Cardiac septum (tissue), 1 donor: Measurements from ENCODE around the gene USP37. TPM values are rescaled to one million over a fixed set of nuclear protein-coding genes. Genes with fewer than 3 reads are reported as not detected.
"Not testable (repeated sequence)": the region's sequence is repeated elsewhere in the genome, so short reads cannot be mapped to it uniquely, and the experiment has no call there.

Experiments
- DNase-seq: peaks from one replicate; pipeline ENCODE4 v3.0.0-alpha.2; 2020; ENCODE audit warnings: low spot score
- intact Hi-C: fragments of 100-400 bp; cut with DNase I; formaldehyde crosslinking; loops from one replicate; pipeline ENCODE4 v1.14.0; 2022
- total RNA-seq: library from RNA; stranded (reverse); fragmentation: NEBNext Ultra II Directional; extraction: Animal tissue kit (Norgen Biotek cat#: 25700); gene quantifications from one replicate; pipeline ENCODE4 v1.2.1, GENCODE V29; 2021
- donor health status: DM: no; HTN: no; CAD: no.

Gene USP37
- total RNA-seq, 1 donor from 2014 or later, result 7.1 TPM

DNA sequence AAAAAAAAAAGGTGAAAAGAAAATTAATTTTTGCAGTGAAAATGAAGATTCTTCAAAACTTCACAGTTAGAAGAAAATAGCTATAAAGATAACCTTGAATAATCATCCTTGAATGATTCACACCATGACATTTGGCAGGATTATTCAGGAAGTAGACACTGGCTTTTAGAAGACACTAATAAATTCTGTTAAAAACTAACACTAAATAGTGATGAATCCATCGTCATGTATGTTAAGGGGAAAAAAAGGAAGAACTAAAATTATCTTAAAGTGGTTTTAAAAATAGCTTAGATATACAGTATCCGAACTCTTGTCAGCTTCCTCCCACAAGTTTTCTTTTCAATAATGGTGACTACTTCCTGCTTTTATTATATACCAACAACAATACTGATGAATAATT lies 10.2 kb downstream of the USP37 start:
- DNase-seq, result no peak
- intact Hi-C loops, result no loop called here

DNA sequence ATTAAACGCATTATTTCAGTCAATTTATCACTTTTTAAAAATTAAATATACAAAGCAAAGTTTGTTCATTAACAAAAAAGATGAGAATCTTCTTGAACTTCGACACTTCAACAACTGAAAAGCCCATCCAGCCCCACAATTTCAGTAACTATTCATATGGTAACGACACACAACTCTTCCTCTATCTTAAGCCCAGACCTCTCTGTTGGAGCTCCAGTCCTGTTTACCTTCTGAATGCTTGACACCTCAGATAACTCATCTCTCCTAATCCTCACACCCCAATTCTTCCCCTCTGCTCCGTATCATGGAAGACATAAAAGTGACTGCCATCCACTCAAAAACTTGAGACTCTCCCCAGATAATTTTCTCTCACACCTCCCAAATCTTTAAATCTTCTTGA lies 12.6 kb downstream of the USP37 start:
- no peak for DNase-seq
- intact Hi-C loops, result no loop called here

DNA sequence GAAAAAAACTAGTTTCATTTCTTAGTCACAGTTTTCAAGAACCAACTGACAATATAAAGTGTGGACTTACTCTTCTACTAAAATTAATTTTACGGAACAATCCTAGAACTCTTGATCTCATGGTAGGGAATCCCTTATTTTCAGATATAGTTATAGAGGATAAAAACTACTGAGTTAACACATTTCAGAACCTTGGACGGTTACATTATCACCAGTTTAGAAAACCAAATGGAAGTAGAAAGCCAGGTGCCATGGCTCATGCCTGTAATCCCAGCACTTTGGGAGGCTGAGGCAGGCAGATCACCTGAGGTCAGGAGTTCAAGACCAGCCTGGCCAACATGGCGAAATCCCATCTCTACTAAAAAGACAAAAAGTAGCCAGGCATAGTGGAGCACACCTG lies 13.9 kb downstream of the USP37 start:
- intact Hi-C loops, DNase-seq: not testable (repeated sequence)

DNA sequence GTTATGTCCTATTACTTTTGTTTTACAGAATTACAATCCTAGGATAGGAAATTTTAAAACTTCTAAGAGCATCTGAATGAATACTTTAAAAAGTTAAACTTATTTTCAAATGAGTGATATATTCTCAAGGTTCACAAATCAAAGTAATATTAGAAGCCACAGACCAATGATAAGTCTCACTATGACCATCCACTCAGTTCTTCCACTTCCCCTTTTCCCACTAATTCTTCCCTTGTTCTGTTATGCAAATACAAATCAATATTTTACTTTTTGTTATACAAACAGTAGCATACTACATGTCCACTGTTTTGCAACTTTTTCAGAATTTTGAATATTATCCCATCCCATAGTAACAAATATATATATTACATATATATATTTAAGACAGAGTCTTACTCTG lies 20.2 kb downstream of the USP37 start:
- intact Hi-C loops, result no loop called here
- DNase-seq, result no peak

DNA sequence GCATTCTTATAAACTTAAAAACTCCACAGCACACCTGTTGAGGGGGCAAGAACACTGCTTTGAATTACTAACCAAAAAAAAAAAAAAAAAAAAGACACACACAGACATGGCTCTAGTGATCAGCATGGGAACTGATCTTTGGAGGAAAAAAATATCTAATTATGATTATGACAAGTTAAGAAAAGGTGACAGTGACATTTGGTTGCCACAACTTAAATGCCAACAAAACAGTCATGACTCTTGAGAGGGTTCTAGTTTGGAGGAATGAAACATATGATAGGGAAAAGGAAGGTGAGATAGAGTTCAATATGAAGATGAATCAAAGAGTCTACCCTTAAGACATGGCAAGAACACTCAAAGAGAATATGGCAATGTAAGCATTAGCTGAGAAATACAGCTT lies 20.6 kb downstream of the USP37 start:
- intact Hi-C loops, result no loop called here
- no peak for DNase-seq

DNA sequence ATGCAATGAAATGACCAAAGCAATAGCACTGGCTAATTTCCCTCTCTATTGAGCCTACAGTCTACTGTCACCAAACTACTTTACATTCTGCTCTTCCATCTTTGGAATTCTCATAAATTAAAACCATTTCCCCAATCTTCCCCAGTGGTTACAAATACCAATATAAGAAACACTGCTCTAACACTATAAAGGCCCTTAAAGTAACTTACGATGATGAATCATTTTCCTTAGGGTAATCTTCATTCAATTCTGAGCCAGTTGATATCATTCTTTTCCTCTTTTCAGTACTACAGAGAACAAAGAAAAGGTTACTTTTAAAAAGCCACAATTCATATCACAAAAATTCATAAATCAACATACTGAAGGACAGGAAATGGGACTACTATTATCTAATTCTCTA lies 22.1 kb downstream of the USP37 start:
- DNase-seq, result no peak
- intact Hi-C loops, result no loop called here

DNA sequence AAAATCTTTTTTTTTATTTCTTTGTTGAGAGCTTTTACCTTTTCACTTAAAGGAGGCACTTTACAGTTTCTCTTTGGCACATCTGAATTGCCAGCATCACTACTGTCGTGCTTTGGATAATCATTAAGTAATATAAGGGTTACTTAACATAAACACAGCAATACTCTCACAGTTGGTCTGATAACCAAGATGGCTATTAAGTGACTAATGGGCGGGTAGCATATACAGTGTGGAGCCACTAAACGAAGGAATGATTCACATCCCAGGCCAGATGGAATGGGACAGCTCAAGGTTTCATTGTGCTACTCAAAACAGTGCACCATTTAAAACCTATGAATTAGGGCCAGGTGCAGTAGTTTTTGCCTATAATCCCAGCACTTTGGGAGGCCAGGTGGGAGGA lies 28.1 kb downstream of the USP37 start:
- DNase-seq, result no peak
- intact Hi-C loops, result no loop called here

DNA sequence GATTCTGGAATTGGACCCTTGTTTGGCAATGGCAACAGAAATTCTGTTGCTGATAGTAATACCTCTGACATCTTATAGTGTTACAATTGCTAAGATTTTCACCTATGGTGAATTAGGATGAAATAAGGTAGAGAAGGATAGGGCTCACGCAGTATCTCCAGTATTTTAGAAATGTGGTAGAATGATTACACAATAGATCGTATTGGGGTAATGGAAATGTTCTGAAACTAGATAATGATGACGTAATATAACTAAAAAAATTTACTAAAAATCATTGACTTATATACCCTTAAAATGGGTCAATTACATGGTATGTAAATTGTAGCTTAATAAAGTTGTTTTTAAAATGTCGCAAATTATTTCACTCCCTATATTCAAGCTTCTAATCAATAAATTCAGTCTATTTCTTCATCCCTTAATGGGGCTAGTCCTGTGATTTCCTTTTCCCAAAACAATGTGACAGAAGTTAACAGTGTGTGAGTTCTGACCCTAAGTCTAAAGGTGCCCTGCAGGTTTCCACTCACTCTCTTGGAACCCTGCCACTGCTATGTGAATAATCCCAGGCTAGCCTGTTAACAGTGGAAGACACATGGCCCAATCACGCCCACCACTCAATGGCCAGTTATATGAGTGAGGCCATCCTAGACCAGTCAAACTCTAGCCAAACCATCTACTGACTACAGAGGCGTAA lies 31.2 kb downstream of the USP37 start:
- intact Hi-C loops, result no loop called here
- no peak for DNase-seq

DNA sequence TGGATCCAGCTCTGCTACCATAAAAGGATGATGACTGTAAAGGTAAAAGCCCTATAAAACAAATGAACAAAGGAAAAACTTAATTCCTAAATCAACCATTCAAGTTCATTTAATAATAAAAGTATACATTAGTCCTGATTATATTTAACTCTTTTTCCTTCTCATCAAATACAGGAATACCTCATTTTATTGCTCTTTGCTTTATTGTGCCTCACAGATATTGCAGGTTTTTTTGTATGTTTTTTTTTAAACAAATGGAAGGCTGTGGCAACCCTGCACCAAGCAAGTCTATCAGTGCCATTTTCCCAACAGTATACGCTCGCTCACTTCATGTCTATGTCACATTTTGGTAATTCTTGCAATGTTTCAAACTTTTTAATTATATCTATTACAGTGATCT lies 38.2 kb downstream of the USP37 start:
- intact Hi-C loops, result no loop called here

DNA sequence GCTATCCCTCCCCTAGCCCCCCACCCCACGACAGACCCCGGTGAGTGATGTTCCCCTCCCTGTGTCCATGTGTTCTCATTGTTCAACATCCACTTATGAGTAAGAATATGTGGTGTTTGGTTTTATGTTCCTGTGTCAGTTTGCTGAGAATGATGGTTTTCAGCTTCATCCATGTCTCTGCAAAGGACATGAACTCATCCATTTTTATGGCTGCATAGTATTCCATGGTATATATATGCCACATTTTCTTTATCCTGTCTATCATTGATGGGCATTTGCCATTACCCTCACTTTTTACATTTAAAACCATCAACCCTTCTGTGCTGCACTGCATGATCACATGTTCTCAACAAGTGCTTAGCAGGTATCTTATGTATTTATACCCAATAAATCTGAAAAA lies 39.7 kb downstream of the USP37 start:
- intact Hi-C loops, result not testable (repeated sequence)

More for the DNA sequence above, 38.2 kb downstream of the USP37 start:
- DNase-seq, result no peak

DNA sequence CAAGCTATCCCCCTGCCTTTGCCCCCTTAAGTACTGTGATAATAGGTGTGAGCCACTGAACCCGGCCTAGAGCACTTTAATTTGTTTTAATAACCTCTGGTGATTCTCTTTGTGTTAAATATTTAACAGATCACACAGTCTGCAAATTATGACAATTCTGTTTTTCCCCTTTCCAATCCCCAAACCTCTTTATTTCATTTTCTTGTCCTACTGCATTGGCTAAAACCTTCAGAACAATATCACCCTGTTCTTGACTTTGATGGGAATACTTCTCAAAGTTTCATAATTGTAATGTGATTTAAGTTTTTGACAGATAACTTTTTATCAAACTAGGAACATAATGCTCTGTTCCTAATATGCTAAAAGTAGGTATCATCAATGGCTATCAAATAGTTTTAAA lies 44.5 kb downstream of the USP37 start:
- intact Hi-C loops, result no loop called here
- DNase-seq, result no peak

More for the DNA sequence above, 39.7 kb downstream of the USP37 start:
- DNase-seq, result not testable (repeated sequence)

DNA sequence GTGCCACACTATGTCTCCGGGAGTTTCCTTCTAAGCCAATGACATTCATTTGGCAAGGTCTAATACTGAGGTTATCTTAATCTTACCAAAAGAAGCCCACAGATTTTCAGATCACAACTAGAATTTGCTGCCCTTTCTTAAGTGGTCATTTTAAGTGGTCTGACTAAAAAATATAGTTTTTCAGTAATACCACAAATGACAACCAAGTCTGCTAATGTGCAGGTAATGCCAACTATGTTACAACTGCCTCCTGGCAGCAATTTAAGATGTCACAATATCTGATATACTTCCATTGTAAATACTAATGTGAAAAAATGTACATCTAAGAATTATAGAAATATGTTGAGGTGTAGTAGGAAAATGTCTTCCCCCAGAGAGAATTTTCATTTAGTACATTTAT lies 49.3 kb downstream of the USP37 start:
- no peak for DNase-seq
- intact Hi-C loops, result no loop called here

DNA sequence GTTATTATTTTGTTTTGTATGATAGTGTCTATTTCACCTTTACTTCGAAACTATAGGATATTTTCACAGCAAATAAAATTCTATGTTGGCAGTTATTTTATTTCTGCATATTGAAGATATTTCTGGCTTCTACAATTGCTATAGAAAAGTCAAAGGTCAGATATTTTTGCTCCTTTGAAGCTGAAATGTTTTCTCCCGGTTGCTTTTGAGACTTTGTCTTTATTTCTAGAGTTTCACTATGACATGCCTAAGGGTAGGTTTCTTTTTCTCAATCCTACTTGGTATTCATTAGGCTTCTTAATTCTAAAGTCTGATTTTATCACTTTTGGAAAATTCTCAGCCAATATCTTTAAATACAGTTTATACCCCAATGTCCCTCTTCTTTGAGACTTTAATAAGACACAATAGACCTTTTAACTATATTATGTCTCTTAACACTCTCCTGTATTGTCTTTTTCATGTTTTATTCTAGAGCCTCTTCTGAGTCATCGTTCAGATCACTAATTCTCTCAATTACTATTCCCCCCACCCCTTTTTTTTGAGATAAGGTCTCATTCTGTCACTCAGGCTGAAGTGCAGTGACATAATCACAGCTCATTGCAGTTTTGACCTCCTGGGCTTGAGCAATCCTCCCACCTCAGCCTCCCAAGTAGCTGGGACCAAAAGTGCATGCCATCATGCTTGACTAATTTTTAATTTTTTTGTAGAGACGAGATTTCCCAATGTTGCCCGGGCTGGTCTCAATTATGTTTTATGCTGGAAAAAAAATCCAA lies 50.5 kb downstream of the USP37 start:
- intact Hi-C loops, result no loop called here
- DNase-seq, result no peak

DNA sequence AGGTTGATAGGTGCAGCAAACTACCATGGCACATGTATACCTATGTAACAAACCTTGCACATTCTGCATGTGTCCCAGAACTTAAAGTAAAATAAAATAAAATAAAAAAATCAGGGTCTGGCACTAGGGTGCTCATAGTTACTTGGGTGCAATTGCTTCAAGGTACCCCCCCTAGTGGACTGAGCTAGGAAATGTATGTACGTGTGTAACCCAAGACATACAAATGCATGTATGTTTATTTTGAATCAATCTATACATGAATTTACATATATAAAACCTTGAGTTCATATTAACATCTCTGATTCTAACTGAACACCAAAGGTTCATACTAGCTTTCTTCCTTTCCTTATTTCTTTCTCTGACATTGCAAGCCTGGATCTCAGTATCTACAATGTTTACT lies 51.5 kb downstream of the USP37 start:
- intact Hi-C loops, result no loop called here
- DNase-seq, result no peak

DNA sequence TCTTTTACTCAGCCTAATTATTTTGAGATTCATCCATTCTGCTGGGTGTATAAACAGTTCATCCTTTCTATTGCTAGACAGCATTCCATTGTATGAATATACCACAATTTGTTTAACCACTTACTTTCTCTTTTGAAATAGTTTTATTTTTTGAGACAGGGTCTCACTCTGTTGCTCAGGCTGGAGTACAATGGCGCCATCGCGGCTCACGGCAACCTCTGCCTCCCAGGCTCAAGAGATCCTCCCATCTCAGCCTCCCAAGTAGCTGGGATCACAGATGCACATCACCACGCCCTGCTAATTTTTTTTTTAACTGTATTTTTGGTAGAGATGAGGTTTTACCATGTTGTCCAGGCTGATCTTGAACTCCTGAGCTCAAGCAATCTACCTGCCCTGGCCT lies 54.5 kb downstream of the USP37 start:
- intact Hi-C loops, result no loop called here
- DNase-seq, result no peak

DNA sequence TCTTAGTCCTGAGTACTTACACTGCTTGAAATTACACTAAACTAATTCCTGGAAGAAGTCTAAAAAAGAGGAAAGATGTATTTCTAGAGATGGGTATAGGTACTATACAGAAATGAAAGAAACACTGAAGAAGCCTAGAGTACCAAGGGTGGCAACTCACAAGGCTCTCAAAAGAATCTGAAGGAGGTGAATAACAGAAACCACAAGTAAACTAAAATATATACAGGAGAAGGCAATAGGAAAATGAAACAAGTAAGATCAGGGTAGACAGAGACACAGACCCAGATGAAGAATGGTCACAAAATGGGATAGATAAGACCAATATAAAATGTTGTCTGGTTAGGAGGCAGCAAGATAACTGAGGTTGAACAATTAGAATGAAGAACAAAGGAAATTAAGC lies 59.9 kb downstream of the USP37 start:
- intact Hi-C loops, result no loop called here

DNA sequence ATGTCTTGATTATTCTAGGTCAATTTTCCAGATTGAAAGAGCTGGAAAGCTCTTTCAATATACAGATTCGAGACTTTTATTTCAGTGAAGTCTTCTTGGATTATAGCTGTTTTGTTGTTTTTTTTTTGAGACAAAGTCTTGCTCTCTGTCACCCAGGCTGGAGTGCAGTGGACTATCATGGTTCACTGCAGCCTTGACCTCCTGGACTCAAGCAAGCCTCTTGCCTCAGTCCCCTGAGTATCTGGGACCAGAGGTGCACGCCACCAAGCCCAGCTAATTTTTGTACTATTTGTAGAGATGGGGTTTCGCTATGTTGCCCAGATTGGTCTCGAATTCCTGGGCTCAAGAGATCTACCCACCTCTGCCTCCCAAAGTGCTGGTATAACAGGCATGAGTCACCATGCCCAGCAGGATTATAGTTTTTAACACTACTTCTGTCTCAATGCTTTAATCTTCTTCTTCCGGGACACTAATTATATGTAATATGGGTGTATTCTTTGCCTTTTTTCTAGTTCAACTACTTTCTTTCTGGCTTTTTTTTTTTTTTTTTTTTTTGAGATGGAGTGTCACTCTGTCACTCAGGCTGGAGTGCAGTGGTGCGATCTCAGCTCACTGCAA lies 62.3 kb downstream of the USP37 start:
- intact Hi-C loops, result no loop called here
- no peak for DNase-seq

More for the DNA sequence above, 59.9 kb downstream of the USP37 start:
- no peak for DNase-seq

DNA sequence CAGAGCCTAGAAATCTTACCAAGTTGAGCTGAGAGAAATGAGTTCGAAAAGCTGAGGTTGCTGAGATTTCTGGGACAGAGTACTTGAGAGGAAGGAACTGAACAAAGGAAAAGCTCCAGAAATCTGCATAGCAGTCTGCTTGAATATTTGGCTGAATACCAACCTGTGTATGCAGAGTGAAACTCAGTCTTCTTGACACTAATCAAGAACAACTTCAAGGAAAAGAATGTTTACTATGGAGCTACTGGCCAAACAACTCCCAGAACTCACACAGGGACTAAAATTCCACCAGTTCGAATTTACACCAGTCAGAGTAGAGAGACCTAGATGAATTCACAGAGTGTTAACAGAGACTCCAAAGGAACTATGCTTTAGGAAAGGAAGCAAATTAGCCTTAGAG lies 66.5 kb downstream of the USP37 start:
- DNase-seq, result no peak

DNA sequence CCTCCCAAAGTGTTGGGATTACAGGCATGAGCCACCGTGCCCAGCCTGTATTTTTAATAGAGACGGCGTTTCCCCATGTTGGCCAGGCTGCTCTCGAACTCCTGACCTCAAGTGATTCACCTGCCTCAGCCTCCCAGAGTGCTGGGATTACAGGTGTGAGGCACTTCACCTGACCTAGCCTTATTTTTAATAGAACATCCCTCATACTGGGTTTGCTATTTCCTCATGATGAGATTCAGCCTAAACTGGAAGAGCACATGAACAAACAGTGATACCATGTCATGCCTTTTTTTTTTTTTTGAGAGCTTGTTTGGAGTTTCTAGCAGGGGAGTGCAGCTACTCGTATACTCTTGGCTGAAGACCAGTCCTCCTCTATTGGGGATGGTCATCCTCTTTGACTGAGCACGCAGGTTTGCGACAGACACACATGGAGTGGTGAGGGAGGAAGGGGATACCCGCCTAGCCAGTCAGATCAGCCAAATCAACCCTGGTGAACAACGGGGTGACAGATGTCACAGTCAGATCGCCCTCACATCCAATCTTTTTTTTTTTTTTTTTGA lies 67.6 kb downstream of the USP37 start:
- intact Hi-C loops, result no loop called here
- DNase-seq, result no peak

More for the DNA sequence above, 66.5 kb downstream of the USP37 start:
- intact Hi-C loops, result no loop called here

DNA sequence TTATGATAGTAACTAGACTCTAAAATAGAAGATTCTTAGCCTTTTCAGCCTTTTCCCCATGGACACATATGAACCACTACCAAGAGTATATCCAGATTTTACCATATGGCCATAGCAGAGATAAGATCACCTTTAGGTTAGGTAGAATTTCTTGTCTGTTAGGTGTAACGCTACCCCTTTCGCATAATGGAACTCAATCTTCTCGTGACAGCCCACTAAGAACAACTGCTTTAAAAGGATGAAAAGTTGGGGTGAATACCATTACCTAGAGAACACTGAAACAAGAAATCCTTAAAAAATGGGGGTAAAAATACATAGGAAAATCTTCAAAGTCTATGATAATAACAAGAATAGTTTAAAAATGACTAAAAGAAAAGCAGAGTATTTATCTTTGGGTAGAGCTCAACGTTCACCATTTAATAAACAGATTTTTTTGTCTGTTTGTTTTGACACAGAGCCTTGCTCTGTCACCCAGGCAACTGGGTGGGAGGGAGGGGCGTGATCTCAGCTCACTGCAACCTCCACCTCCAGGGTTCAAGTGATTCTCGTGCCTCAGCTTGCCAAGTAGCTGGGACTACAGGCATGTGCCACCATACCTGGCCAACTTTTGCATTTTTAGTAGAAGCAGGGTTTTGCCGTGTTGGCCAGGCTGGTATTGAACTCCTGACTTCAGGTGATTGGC lies 82.0 kb downstream of the USP37 start:
- intact Hi-C loops, result no loop called here
- DNase-seq, result no peak
